Spleen (tissue), 7 donors: Measurements from ENCODE around the gene SEC31B.
A peak's percentile ranks its signal among the peaks of the same experiment; 100 is the strongest.

Experiments used
- POLR2AphosphoS5 ChIP-seq, 3 donors: sonication (generic); formaldehyde crosslinking; IDR thresholded peaks; one replicate each; pipeline ENCODE4 v1.5.1; 2017; ENCODE audit warnings: antibody characterized with exemption in 3 of 3
- TF ChIP-seq, protein P1 (sequence below), 11 experiments: fragments of 200-600 bp in 7 of 11; fragments of 450-650 bp in 4 of 11; sonication (generic) in 4 of 11; IDR thresholded peaks in 8 of 11; conservative IDR thresholded peaks in 3 of 11; 1 replicate in 7 of 11; 2 replicates in 4 of 11; pipeline versions ENCODE4 v1.4.0 to v1.8.0; 2016 to 2021; ENCODE audit warnings: antibody characterized with exemption in 11 of 11, inconsistent platforms in 4 of 11, mild to moderate bottlenecking in 1 of 11
- donor health status: DM: no; HTN: no; CAD: no; lungs with moderate emphysema.
- donor health status: DM: no; HTN: no; CAD: no.
- donor health status: DM: no; HTN: no; CAD: no.

DNA sequence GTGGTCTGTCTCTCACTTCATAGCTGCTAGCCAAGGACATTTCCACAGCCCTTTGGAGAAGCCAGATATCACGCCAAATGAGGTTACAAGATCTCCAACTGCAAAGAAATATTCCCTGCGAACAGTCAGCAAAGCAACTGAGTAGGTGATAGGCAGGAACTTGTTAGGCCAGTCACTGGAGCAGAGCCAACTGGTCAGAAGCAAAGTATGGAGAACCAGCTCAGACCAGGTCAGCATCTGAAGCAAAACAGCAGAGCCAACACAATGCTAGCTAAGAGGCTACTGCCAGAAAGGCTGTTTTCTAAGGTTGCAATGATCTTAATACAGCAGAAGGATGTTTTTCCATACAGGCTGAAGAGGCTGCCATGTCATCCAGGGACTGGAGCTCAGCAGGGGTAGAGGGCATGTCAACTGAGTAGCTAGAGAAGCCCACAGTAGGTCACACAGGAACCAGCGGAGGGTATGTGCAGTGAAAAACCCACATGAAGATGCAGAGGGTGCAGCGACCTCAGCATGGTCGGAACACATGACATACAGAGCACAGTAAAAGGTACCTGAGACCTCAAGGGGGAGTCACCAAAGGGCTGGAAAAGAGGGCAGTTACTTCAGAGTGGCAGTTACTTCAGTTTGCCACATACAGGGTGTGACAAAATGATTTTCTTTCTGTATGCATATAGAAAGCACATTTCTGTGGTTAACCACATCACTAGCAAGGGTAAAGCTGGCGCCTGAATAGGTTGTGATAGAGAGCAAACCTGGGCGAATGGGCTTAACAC lies 8.9 kb downstream of the SEC31B start:
- TF ChIP-seq, protein P1, sequence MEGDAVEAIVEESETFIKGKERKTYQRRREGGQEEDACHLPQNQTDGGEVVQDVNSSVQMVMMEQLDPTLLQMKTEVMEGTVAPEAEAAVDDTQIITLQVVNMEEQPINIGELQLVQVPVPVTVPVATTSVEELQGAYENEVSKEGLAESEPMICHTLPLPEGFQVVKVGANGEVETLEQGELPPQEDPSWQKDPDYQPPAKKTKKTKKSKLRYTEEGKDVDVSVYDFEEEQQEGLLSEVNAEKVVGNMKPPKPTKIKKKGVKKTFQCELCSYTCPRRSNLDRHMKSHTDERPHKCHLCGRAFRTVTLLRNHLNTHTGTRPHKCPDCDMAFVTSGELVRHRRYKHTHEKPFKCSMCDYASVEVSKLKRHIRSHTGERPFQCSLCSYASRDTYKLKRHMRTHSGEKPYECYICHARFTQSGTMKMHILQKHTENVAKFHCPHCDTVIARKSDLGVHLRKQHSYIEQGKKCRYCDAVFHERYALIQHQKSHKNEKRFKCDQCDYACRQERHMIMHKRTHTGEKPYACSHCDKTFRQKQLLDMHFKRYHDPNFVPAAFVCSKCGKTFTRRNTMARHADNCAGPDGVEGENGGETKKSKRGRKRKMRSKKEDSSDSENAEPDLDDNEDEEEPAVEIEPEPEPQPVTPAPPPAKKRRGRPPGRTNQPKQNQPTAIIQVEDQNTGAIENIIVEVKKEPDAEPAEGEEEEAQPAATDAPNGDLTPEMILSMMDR (IDR thresholded peaks at IDR 0.05 in 8 of 11, conservative IDR thresholded peaks at IDR 0.05 in 3 of 11), result peak in 1 of 11 experiments; percentile 5
- no peak for TF ChIP-seq POLR2AphosphoS5 (IDR thresholded peaks at IDR 0.05)
